Measurements from ENCODE around the gene PNMT. TPM values are rescaled to one million over a fixed set of nuclear protein-coding genes. Genes with fewer than 3 reads are reported as not detected.
"Not testable (repeated sequence)": the region's sequence is repeated elsewhere in the genome, so short reads cannot be mapped to it uniquely, and the experiment has no call there.

PNMT gene
- total and polyA plus RNA-seq, 4 donors = 0.75 to 30.2 (median 1.1) TPM

- no peaks in the 10 kb centered on the region for H3K9me3 ChIP-seq (ENCODE audit: control insufficient read depth, low read length)
- WGBS, 2 donors = 9 to 15% methylated on average over 11 of the region's 11 CpGs
- peaks cover 0 to 3% of the 10 kb centered on the region in 2 donors for H3K36me3 ChIP-seq (ENCODE audit: control insufficient read depth in 1 of 2, insufficient read depth in 2 of 2, low read length in 1 of 2)
- intact Hi-C loops (cut with DNase I) = loop anchor here (5.0 kb wide), 1 partner anchor 38 kb away; the partner anchor contains the start of genes PNMT (in 2 of the 2) and TCAP (in 2 of the 2)
- ATAC-seq (ENCODE audit: low FRiP score) (peak; percentile 74), DNase-seq (peak in 1 of 2 donors; percentile 75)
- H3K4me1 ChIP-seq (ENCODE audit: control insufficient read depth in 1 of 2, insufficient read depth in 2 of 2, low read length in 2 of 2) = peaks cover 0 to 3% of the 10 kb centered on the region in 2 donors
- no peaks in the 10 kb centered on the region for H3K27me3 ChIP-seq (ENCODE audit: control insufficient read depth in 1 of 2, insufficient read depth in 2 of 2, low read length in 1 of 2)
- peak overlapping the region; percentile 71 to 80 for H3K27ac ChIP-seq (ENCODE audit: low read depth in 1 of 2, low read length in 2 of 2)
- H3K4me3 ChIP-seq (ENCODE audit: low read length in 2 of 2) = no peak overlapping the region
Measured at GRCh38 chr17:39704821-39705551, 36.7 kb downstream of the PNMT start.

- no peaks in the 10 kb centered on the region for H3K27me3 ChIP-seq (ENCODE audit: control insufficient read depth in 1 of 2, insufficient read depth in 2 of 2, low read length in 1 of 2)
- peak in 1 of 2 donors; percentile 59 for DNase-seq
- H3K36me3 ChIP-seq (ENCODE audit: control insufficient read depth in 1 of 2, insufficient read depth in 2 of 2, low read length in 1 of 2) = peaks cover 0 to 3% of the 10 kb centered on the region in 2 donors
- H3K4me1 ChIP-seq (ENCODE audit: control insufficient read depth in 1 of 2, insufficient read depth in 2 of 2, low read length in 2 of 2) = peaks cover 0 to 3% of the 10 kb centered on the region in 2 donors
- H3K27ac ChIP-seq (ENCODE audit: low read depth in 1 of 2, low read length in 2 of 2) = peak overlapping the region; percentile 71 to 80
- 13 to 15% methylated on average over 12 of the region's 12 CpGs for WGBS, 2 donors
- H3K9me3 ChIP-seq (ENCODE audit: control insufficient read depth, low read length) = no peaks in the 10 kb centered on the region
- intact Hi-C loops (cut with DNase I) = no loop called here
- peak; percentile 35 for ATAC-seq (ENCODE audit: low FRiP score)
- no peak overlapping the region for H3K4me3 ChIP-seq (ENCODE audit: low read length in 2 of 2)
Measured at GRCh38 chr17:39705786-39706348, 37.6 kb downstream of the PNMT start.

- no peaks in the 10 kb centered on the region for H3K9me3 ChIP-seq (ENCODE audit: control insufficient read depth, low read length)
- no peak for ATAC-seq (ENCODE audit: low FRiP score)
- peaks cover 0 to 3% of the 10 kb centered on the region in 2 donors for H3K4me1 ChIP-seq (ENCODE audit: control insufficient read depth in 1 of 2, insufficient read depth in 2 of 2, low read length in 2 of 2)
- H3K36me3 ChIP-seq (ENCODE audit: control insufficient read depth in 1 of 2, insufficient read depth in 2 of 2, low read length in 1 of 2) = peaks cover 0 to 3% of the 10 kb centered on the region in 2 donors
- H3K27ac ChIP-seq (ENCODE audit: low read depth in 1 of 2, low read length in 2 of 2) = peak overlapping the region in 1 of 2 donors; percentile 32
- intact Hi-C loops (cut with DNase I) = no loop called here
- no peak overlapping the region for H3K4me3 ChIP-seq (ENCODE audit: low read length in 2 of 2)
- no peaks in the 10 kb centered on the region for H3K27me3 ChIP-seq (ENCODE audit: control insufficient read depth in 1 of 2, insufficient read depth in 2 of 2, low read length in 1 of 2)
- WGBS, 2 donors = 7 to 16% methylated on average over 8 of the region's 8 CpGs
- no peak for DNase-seq
Measured at GRCh38 chr17:39706383-39706782, 38.1 kb downstream of the PNMT start.

- intact Hi-C loops (cut with DNase I) = no loop called here
- 74 to 78% methylated on average over 7 of the region's 7 CpGs for WGBS, 2 donors
- DNase-seq = peak in 1 of 2 donors; percentile 21
- peak overlapping the region in 1 of 2 donors; percentile 32 for H3K27ac ChIP-seq (ENCODE audit: low read depth in 1 of 2, low read length in 2 of 2)
- H3K27me3 ChIP-seq (ENCODE audit: control insufficient read depth in 1 of 2, insufficient read depth in 2 of 2, low read length in 1 of 2) = no peaks in the 10 kb centered on the region
- H3K4me1 ChIP-seq (ENCODE audit: control insufficient read depth in 1 of 2, insufficient read depth in 2 of 2, low read length in 2 of 2) = peaks cover 0 to 3% of the 10 kb centered on the region in 2 donors
- H3K36me3 ChIP-seq (ENCODE audit: control insufficient read depth in 1 of 2, insufficient read depth in 2 of 2, low read length in 1 of 2) = peaks cover 0 to 6% of the 10 kb centered on the region in 2 donors
- no peaks in the 10 kb centered on the region for H3K9me3 ChIP-seq (ENCODE audit: control insufficient read depth, low read length)
- no peak overlapping the region for H3K4me3 ChIP-seq (ENCODE audit: low read length in 2 of 2)
- no peak for ATAC-seq (ENCODE audit: low FRiP score)
Measured at GRCh38 chr17:39706921-39707337, 38.7 kb downstream of the PNMT start.

GRCh38 chr17:39709319-39709997, 41.2 kb downstream of the PNMT start:
- Histone ChIP-seq H3K27me3 (ENCODE audit: control insufficient read depth in 1 of 2, insufficient read depth in 2 of 2, low read length in 1 of 2) (no peaks in the 10 kb centered on the region), H3K4me1 (ENCODE audit: control insufficient read depth in 1 of 2, insufficient read depth in 2 of 2, low read length in 2 of 2) (peaks cover 0 to 3% of the 10 kb centered on the region in 2 donors)
- WGBS, 2 donors = 81 to 87% methylated on average over 13 to 14 of the region's 14 CpGs

GRCh38 chr17:39709998-39710964, 42.0 kb downstream of the PNMT start:
- ATAC-seq (ENCODE audit: low FRiP score) (no peak), DNase-seq (no peak)
- intact Hi-C loops (cut with DNase I) = no loop called here
- 85% methylated on average over 20 of the region's 20 CpGs for WGBS, 2 donors
- Histone ChIP-seq H3K9me3 (ENCODE audit: control insufficient read depth, low read length) (no peaks in the 10 kb centered on the region), H3K27ac (ENCODE audit: low read depth in 1 of 2, low read length in 2 of 2) (no peak overlapping the region), H3K27me3 (ENCODE audit: control insufficient read depth in 1 of 2, insufficient read depth in 2 of 2, low read length in 1 of 2) (no peaks in the 10 kb centered on the region), H3K4me3 (ENCODE audit: low read length in 2 of 2) (no peak overlapping the region), H3K36me3 (ENCODE audit: control insufficient read depth in 1 of 2, insufficient read depth in 2 of 2, low read length in 1 of 2) (peaks cover 3 to 6% of the 10 kb centered on the region in 2 donors), H3K4me1 (ENCODE audit: control insufficient read depth in 1 of 2, insufficient read depth in 2 of 2, low read length in 2 of 2) (no peaks in the 10 kb centered on the region)

More at GRCh38 chr17:39709319-39709997, 41.2 kb downstream of the PNMT start:
- DNase-seq (no peak), ATAC-seq (ENCODE audit: low FRiP score) (no peak)
- H3K36me3 ChIP-seq (ENCODE audit: control insufficient read depth in 1 of 2, insufficient read depth in 2 of 2, low read length in 1 of 2) = peaks cover 3 to 6% of the 10 kb centered on the region in 2 donors
- H3K27ac ChIP-seq (ENCODE audit: low read depth in 1 of 2, low read length in 2 of 2) = no peak overlapping the region
- intact Hi-C loops (cut with DNase I) = no loop called here
- H3K4me3 ChIP-seq (ENCODE audit: low read length in 2 of 2) = no peak overlapping the region
- H3K9me3 ChIP-seq (ENCODE audit: control insufficient read depth, low read length) = no peaks in the 10 kb centered on the region

GRCh38 chr17:39711071-39711470, 42.8 kb downstream of the PNMT start:
- ATAC-seq (ENCODE audit: low FRiP score); H3K4me3 ChIP-seq (ENCODE audit: low read length in 2 of 2); H3K27ac ChIP-seq (ENCODE audit: low read depth in 1 of 2, low read length in 2 of 2); intact Hi-C loops (cut with DNase I); DNase-seq; H3K36me3 ChIP-seq (ENCODE audit: control insufficient read depth in 1 of 2, insufficient read depth in 2 of 2, low read length in 1 of 2); H3K4me1 ChIP-seq (ENCODE audit: control insufficient read depth in 1 of 2, insufficient read depth in 2 of 2, low read length in 2 of 2); H3K9me3 ChIP-seq (ENCODE audit: control insufficient read depth, low read length); H3K27me3 ChIP-seq (ENCODE audit: control insufficient read depth in 1 of 2, insufficient read depth in 2 of 2, low read length in 1 of 2): not testable (repeated sequence)
- WGBS, 2 donors = 67 to 73% methylated on average over 11 of the region's 11 CpGs

- intact Hi-C loops (cut with DNase I) = no loop called here
- WGBS, 2 donors = 81 to 87% methylated on average over 10 of the region's 10 CpGs
- DNase-seq = no peak
- Histone ChIP-seq H3K27me3 (ENCODE audit: control insufficient read depth in 1 of 2, insufficient read depth in 2 of 2, low read length in 1 of 2) (no peaks in the 10 kb centered on the region), H3K9me3 (ENCODE audit: control insufficient read depth, low read length) (no peaks in the 10 kb centered on the region), H3K4me3 (ENCODE audit: low read length in 2 of 2) (no peak overlapping the region), H3K4me1 (ENCODE audit: control insufficient read depth in 1 of 2, insufficient read depth in 2 of 2, low read length in 2 of 2) (no peaks in the 10 kb centered on the region), H3K36me3 (ENCODE audit: control insufficient read depth in 1 of 2, insufficient read depth in 2 of 2, low read length in 1 of 2) (peaks cover 6 to 12% of the 10 kb centered on the region in 2 donors), H3K27ac (ENCODE audit: low read depth in 1 of 2, low read length in 2 of 2) (no peak overlapping the region)
- no peak for ATAC-seq (ENCODE audit: low FRiP score)
Measured at GRCh38 chr17:39711851-39712250, 43.6 kb downstream of the PNMT start.

All from aorta (tissue), 5 donors.